GM21367 (cell line): Measurements from ENCODE around the gene EEF2K.
"Not testable (repeated sequence)": the region's sequence is repeated elsewhere in the genome, so short reads cannot be mapped to it uniquely, and the experiment has no call there.

ENCODE experiments used
- ATAC-seq: cut with Tn5 transposase; IDR thresholded peaks from one replicate; pipeline ENCODE4 v1.9.1; 2021; ENCODE audit not compliant: unreplicated experiment

The EEF2K gene

DNA sequence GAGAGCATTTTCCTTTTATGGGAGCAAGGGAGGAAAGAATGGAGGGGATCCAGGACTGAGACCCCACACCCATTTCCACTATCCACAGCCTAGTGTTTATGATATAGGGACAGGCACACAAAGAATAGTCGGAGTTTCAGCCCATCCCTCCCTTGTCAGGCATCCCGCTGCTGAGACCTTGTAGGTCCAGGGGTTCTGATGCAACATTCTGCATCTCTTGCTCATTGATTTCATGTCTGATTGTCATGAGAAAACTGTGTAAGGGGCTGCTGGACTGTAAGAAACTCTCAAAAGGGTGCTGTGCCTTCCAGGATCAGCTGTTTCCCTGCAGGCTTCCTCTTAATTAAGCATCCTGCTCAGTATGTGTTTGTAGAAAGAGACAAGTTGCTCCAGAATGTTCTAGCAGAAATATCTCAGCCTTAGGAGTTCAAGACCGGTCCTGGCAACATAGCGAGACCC lies 85.8 kb downstream of the EEF2K start:
- ATAC-seq: no peak

DNA sequence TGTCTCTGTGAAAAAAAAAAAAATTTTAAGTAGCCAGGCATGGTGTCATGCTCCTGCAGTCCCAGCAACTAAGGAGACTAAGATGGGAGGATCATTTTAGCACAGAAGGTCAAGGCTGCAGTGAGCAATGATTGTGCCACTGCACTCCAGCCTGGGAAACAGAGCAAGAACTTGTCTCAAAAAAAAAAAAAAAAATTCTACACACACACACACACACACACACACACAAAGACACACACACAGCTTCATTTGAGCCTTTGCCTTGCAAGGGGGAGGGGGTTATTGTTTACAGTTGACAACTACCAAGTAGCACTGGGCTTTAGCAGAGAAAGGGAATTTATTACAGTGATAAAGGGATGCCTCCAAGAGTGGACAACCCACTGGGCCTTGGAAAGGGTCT lies 86.2 kb downstream of the EEF2K start:
- no peak for ATAC-seq

DNA sequence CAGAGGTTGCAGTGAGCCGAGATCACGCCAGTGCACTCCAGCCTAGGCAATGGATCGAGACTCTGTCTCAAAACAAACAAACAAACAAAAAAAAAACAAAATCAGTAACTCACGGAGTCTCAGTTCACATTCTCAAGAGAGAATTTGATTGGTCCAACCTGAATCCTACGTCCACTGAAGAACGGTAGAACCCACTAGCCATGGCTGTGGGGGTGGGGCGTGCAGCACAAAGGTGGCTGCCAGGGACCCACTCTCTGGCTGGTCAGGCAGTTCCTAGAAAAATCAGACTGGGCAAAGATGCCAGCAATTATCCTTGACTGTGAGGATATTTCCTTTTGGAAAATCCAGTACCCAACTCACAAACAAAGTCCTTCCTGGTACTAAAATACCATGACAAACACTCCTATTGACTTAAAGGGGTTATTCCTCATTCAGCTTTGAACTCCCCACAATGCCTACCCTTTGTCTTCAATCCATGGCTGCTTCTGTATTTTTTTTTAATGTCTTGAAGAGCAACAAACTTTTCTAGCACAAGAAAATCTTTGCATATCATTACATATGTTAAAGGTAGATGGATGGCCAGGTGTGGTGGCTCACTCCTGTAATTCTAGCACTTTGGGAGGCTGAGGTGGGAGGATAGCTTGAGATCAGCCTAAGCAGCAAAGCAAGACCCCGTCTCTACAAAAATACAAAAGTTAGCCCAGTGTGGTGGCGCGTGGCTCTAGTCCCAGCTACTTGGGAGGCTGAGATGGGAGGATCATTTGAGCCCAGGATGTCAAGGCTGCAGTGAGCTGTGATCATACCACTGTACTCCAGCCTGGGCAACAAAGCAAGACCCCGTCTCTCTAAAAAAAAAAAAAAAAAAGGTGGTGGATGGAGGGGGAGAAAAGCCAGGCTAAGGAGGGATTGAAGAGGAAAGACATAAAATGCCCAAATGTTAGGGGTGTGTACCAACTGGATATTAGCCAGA lies 87.3 kb downstream of the EEF2K start:
- ATAC-seq: no peak

DNA sequence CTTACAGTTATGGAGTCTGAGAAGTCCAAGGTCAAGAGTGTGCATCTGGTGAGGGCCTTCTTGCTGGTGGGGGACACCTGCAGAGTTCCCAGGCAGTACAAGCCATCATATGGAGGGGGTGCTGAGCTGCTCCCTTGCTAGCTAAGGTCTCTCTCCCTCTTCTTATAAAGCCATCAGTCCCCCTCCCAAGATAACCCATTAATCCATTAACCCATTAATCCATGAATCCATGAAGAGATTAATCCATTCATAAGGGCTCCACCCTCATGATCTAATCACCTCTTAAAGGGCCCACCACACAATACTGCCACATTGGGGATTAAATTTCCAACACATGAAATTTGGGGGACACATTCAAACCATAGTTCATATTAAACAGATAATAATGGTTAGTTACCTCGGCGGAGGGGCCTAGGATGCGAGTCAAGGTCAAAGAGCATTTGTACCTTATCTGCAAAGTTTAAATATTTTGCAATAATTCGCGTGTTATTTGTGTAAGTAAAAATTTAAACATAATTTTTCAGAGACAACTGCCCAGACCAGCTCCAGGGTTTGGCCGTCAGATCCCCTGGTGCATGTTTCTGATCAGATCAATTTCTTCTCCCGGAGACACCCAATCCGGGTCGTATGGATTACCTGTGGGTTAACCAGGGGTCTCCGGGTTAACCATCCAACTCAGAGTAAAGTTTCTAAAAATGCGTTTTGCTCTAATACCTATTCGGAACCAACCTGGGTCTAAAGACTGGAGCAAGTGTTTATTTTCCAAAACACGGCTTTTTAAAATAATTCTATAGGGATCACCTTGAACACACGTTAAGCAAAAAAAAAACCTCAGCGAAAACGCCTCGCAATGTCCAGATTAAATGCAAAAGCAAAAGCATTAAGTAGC lies 90.4 kb downstream of the EEF2K start:
- ATAC-seq: no peak

DNA sequence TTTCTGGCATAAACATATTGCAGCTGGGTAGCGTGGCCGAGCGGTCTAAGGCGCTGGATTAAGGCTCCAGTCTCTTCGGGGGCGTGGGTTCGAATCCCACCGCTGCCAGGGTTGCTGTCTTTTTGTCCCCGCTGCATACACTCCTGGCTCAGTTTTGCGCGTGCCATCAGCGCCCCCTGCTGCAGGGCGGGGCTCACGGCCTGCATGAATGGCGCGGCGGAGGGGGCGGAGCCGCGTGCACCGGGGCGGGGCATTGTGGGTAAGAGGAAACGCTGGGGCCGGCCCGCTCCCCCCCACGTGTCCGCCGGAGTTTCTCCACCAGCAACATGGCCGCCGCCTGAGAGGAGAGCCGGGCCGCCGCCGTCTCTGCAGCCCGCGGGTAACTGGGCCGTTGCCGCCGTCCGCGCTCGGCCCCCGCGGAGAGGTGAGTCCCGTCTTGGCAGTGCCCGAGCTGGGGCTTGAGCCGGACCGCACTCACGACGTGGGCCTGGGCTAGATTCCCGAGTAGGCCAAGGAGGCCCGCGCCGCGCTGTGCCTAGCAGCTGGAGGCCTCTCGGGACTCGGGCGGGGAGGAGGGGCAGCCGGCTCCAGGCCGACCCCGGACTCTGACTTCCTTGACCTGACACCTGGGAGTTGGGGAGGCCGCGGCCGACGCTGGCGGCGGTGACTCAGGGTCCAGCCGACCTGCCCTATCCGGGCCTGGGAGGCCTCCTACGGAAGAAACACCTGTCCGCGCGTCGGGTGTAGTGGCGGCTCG lies 91.2 kb downstream of the EEF2K start, which contains the start of gene POLR3E:
Gene POLR3E, plus strand, starts transcription at position 296 of the 757 bp plus-strand sequence. CDS start 5,560 bp downstream, outside the sequence.
- peak; percentile 70 for ATAC-seq

DNA sequence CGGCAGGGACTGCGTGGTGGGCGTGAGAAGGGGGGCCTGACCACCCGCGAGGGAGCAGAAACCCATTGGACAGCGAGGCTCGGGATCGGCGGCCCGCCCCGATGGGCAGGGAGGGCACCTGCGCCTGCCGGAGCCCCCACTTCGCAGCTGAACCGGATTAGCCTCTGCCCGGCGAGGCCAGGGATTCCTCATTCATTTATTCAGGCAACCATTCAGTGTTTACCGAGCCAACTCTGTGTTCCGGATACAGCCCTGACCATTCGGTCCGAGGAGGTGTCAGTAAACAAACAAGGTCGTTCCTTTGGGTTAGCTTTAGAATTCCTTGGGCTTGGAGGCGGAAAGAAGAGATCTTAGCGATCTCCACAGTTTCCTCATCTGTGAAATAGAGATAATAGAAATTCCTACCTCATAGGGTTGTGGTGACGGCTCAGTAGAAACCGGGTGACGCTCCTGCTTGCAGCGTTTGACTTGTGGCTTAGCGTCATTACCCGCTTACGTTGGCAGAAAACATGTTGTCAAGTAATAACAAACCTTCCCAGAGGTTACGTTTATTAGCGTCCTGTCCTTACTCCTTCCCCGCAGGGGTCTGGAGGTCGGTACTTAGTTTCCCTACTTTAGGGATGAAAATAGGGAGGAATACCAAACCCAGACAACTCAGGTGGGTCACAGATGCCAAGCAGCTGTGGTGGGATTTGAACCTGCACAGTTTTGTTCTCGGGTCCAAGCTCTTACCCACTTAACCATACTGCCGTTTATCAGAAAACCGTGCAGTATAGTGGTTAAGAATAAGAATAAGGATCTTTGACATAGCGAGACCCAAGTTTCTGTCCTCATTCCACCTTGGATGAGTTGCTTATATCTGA lies 92.0 kb downstream of the EEF2K start:
- ATAC-seq: peak; percentile 30

DNA sequence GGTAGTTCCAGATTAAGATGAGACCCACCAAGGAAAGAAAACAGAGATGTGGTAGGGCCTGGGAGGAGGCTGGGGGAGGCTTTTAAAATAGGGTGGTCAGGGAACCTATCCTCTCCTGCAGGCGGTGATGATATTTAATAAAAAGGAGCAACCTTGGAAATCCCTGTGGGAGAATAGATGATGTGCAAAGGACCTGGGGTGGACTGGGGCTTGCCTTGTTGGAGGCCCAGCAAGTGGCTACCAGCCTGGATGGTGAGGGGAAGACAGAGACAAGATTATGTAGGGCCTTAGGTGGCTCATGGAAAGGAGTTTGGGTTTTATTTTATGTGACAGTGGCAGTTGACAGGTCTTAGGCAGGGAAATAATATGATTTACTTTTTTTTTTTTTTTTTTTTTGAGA lies 93.0 kb downstream of the EEF2K start:
- no peak for ATAC-seq

DNA sequence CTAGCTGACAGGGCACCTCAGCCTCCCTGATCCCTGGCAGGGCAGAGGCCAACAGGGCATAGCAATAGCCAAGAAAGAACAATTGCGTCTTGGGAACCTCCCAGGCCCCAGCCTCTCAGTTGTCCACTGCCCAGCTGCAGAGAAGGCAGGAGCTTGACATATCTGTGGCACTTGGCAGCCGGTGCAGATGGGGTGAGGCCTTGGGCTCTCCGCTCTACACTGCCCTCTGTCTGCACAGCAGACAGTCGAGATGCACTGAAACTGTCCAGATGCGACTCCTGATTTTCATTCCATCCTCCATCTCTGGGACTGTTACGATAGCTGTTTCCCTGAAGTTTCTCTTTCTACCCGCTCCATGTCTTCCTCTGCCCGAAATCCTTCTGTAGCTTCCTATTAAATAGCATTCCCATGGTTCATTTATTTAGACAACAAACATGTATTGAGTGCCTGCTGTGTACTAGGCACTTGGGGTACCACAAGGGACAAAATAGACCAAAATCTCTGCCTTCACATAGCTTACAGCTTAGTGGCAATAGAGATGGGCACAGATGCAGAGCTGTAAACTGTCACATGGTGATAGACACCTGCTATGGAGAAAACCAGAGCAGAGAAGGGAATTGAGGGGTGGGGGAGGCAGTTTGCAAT lies 94.5 kb downstream of the EEF2K start:
- no peak for ATAC-seq

DNA sequence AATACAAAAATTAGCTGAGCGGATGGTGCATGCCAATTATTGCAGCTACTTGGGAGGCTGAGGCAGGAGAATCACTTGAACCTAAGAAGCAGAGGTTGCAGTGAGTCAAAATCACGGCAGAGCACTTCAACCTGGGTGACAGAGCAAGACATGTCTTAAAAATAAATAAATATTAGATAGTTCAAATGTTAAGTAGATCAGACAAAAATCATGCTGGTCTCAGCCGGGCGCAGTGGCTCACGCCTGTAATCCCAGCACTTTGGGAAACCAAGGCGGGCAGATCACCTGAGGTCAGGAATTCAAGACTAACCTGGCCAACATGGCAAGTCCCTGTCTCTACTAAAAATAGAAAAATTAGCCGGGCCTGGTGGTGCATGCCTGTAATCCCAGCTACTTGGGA lies 95.3 kb downstream of the EEF2K start:
- ATAC-seq: not testable (repeated sequence)

DNA sequence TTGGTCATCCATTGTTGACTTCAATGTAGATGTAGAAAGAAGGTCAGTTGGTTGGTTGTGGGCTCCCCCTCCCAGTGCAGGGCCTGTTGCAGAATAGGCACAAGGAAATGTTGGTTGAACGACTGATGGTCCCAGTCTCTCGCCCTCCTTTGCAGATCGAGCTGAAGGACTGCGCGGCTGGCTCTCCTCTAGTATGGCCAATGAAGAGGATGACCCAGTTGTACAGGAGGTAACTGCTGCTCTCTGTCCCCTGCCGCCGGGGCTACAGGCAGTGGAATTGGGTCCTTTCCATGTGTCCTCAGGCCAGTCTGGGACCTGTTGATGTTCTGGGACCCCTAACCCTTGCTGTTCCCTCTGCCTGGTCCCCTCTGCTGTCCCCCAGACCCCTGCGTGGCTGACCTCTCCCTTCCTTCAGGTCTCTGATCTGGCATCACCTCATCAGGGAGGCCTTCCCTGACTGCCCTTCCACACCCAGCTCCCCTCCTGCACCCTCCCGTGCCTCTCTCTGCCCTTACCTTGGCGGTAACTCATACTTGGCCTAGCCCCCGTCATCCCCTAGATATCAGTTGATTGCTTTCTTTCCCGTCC lies 96.8 kb downstream of the EEF2K start:
- no peak for ATAC-seq

DNA sequence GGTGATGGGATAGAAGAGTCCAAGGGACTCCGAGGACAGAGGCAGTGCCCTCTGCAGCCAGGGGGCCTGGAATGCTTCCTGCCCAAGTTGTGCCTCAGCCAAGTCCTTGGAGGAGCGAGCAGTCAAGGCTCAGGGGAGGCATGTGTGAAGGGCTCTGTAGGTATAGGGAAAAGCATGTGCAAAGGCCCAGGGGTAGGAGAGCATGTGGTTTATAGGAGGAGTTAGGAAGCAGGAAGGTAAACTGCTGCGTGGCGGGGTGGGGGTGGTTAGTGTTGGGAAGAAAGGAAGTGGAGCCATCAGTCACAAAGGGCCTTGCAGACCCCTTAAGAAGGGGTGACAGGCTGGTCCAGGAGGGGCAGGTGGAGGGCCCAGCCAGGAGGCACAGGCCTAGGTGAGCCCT lies 98.3 kb downstream of the EEF2K start:
- ATAC-seq: no peak

DNA sequence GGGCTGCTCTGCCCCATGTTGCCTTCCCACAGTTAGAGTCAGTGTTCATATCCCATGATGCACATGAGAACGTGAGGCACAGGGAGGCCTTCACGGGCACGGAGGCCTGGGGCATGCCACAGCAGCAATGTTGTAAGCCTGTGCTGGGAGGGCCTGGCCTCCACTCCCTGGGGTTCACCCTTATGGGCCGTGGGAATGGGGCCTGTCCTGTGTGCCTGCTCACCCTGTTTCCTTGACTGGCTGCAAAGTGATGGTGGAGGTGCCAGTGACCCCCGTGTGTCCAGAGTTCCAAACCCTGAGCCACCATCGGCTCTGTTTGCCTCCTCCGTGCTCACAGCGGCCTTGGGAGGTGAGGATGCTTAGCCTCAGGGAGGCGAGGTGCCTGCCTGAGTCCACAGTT lies 100.7 kb downstream of the EEF2K start:
- ATAC-seq: no peak

DNA sequence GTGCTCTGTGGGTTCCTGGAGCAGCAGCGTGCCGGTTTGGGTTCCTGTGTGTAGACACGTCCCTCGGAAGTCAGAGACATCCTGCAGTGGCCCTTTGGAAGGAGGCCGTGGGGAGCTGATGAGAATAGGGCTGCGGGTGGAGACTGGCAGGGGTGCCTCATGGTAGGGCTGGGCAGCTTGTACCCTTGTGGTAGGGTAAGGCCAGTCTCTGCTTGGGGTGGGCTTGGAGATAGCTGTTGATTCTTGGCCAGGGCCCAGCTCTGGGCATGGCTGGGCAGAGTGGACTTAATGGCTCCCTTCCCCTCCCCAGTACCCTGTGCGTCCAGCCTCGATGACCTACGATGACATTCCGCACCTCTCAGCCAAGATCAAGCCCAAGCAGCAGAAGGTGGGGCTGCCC lies 101.8 kb downstream of the EEF2K start:
- ATAC-seq: no peak

DNA sequence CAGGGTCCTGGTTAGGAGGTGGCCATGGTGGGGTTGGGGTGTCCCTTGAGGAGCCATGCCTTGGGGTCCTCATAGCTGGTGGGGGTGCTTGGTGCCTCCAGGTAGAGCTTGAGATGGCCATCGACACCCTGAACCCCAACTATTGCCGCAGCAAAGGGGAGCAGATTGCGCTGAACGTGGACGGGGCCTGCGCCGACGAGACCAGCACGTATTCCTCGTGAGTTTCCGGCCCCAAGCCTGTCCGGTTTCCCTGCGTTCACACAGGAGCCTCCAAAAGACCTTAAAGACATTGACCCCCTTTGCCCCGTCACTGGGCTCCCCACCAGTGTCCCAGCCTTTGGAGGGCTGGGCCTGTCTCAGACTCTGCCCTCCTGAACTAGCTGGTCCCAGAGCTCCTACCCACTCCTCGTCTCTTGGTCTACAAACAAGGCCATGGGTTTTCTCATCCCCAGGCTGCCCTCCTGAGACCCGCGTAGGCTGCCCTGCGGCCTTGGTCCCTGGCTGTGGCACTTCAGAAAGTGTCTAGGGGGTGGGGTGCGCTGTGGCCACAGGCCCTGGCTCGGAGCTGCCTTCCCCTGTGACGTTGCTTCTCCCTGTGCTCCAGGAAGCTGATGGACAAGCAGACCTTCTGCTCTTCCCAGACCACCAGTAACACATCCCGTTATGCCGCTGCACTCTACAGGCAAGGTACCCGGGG lies 102.9 kb downstream of the EEF2K start:
- no peak for ATAC-seq

DNA sequence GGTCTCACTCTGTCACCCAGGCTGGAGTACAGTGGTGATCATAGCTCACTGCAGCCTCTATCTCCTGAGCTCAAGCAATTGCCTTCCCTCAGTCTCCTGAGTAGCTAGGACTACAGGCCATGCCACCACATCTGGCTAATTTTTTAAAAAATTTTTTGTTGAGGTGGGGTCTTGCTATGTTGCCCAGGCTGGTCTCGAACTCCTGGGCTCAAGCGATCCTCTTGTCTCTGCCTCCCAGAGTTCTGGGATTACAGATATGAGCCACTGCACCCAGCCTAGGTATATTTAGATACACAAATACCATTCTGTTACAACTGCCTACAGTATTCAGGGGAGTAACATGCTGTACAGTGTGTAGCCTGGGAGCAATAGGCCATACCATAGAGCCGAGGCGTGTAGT lies 105.4 kb downstream of the EEF2K start:
- ATAC-seq: no peak

DNA sequence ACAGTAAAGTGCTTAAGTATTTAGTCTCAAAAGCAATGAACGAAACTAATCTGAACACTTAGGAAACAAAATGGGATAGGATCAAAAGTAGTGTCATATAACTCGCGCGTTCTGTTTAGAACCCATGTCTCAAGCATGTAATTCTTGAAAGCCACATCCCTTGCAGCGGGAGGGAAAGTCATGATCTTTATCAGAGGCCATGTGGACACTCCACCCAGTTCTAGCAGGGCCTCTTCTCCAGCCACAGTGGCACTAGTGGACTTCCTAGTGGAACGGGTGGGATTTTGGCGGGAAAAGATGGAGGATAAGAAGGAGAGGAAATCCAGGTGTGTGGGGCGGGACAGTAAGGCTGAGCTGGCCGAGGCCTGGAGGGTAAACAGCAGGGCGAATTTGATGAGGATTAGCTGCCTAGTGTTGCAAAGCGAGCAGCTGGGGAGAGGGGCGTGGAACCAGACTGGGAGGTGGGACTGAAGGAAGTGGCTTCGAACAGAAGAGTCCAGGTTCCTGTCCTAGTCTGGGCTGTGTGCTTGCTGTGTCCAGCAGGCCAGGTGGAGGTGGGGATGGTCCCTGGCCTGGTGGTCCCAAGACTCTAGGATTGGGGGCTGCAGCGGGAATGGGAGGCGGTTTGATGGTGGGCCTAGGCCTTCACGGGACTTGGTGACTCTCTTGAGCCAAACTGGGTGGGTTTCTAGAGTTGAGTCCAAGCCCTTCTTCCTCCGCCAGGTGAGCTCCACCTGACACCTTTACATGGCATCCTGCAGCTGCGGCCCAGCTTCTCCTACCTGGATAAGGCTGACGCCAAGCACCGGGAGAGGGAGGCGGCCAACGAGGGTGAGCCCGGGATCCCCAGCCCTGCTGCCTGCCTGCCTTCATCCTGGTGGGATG lies 107.1 kb downstream of the EEF2K start:
- ATAC-seq: no peak

DNA sequence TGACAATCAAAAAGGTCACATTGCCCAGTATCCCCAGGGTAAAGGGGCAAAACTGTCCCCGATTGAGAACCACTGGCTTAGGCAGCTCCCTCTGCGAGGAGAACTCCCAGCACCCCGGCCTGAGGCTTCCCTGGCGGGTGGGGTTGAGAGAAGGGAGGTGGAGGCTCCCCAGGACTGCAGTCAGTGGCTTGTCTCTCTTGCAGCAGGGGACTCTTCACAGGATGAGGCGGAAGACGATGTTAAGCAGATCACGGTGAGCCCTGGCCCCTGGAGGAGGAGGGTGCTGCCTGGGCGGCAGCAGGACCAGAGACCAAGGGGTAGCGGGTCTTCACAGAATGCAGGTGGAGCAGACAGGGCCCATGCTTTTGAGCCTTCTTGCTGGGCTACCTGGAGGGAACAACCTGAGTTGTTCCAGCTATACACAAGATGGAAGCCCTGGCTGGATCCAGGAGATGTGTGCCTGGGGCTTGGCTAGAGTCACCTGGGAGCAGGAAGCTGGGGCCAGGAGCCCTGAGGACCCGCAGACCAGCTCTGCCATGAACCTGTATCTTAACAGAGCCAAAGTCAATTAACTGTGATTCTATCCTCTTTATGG lies 107.9 kb downstream of the EEF2K start:
- no peak for ATAC-seq
